Nephron (organoid): ENCODE results near the gene BPIFB4.
"Not testable (repeated sequence)": the region's sequence is repeated elsewhere in the genome, so short reads cannot be mapped to it uniquely, and the experiment has no call there.

ENCODE experiments used
- H3K27ac Mint-ChIP-seq, 3 experiments: 2 replicates each; pipeline ENCODE4 v1.8.0; 2020; ENCODE audit warnings: mixed read lengths in 3 of 3, mild to moderate bottlenecking in 2 of 3, moderate library complexity in 1 of 3
- H3K27me3 Mint-ChIP-seq: 2 replicates; pipeline ENCODE4 v1.8.0; 2021; ENCODE audit warnings: low read depth, mild to moderate bottlenecking, moderate library complexity, mixed read lengths
- H3K36me3 Mint-ChIP-seq: 2 replicates; pipeline ENCODE4 v1.8.0; 2020; ENCODE audit warnings: low read depth, mixed read lengths
- H3K4me1 Mint-ChIP-seq: 2 replicates; pipeline ENCODE4 v1.8.0; 2020; ENCODE audit warnings: mixed read lengths
- H3K4me3 Mint-ChIP-seq, 3 experiments: 2 replicates each; pipeline ENCODE4 v1.8.0; 2020; ENCODE audit warnings: mild to moderate bottlenecking in 3 of 3, mixed read lengths in 3 of 3, moderate library complexity in 2 of 3
- H3K9me3 Mint-ChIP-seq: 2 replicates; pipeline ENCODE4 v1.8.0; 2020; ENCODE audit warnings: mixed read lengths
- CTCF ChIP-seq, 3 experiments: fragments of 200-600 bp; sonication (generic); IDR thresholded peaks; one replicate each; pipeline ENCODE4 v1.5.0; 2021; ENCODE audit warnings: antibody characterized with exemption in 3 of 3; ENCODE audit not compliant: unreplicated experiment in 3 of 3

The BPIFB4 gene

GRCh38 chr20:33095249-33095648 lies 15.8 kb downstream of the BPIFB4 start:
- H3K9me3 Mint-ChIP-seq: no peaks in the 10 kb centered on the region
- no peak for TF ChIP-seq CTCF (IDR thresholded peaks at IDR 0.05; ENCODE audit: unreplicated experiment in 3 of 3)
- H3K27me3 Mint-ChIP-seq: peaks cover 26% of the 10 kb centered on the region
- no peak overlapping the region for H3K27ac Mint-ChIP-seq
- H3K36me3 Mint-ChIP-seq: no peaks in the 10 kb centered on the region
- H3K4me1 Mint-ChIP-seq: no peaks in the 10 kb centered on the region
- no peak overlapping the region for H3K4me3 Mint-ChIP-seq

- H3K9me3 Mint-ChIP-seq, H3K27ac Mint-ChIP-seq, H3K4me3 Mint-ChIP-seq, H3K4me1 Mint-ChIP-seq, H3K36me3 Mint-ChIP-seq: not testable (repeated sequence)
- TF ChIP-seq CTCF (IDR thresholded peaks at IDR 0.05; ENCODE audit: unreplicated experiment in 3 of 3): peak; percentile 68 to 79 (median 72)
- peaks cover 27% of the 10 kb centered on the region for H3K27me3 Mint-ChIP-seq
These were observed 16.6 kb downstream of the BPIFB4 start for GRCh38 chr20:33095902-33096584.

GRCh38 chr20:33097001-33097400 lies 17.6 kb downstream of the BPIFB4 start:
- Mint-ChIP-seq H3K27me3 (peaks cover 25% of the 10 kb centered on the region), H3K9me3 (no peaks in the 10 kb centered on the region), H3K4me1 (no peaks in the 10 kb centered on the region), H3K4me3 (no peak overlapping the region), H3K36me3 (no peaks in the 10 kb centered on the region), H3K27ac (no peak overlapping the region)
- no peak for TF ChIP-seq CTCF (IDR thresholded peaks at IDR 0.05; ENCODE audit: unreplicated experiment in 3 of 3)

- H3K36me3 Mint-ChIP-seq: no peaks in the 10 kb centered on the region
- H3K27me3 Mint-ChIP-seq: peaks cover 25% of the 10 kb centered on the region
- H3K9me3 Mint-ChIP-seq: no peaks in the 10 kb centered on the region
- TF ChIP-seq CTCF (IDR thresholded peaks at IDR 0.05; ENCODE audit: unreplicated experiment in 3 of 3): no peak
- H3K27ac Mint-ChIP-seq: no peak overlapping the region
- peaks cover 2% of the 10 kb centered on the region for H3K4me1 Mint-ChIP-seq
- H3K4me3 Mint-ChIP-seq: no peak overlapping the region
These were observed 20.5 kb downstream of the BPIFB4 start for GRCh38 chr20:33099843-33100538.

GRCh38 chr20:33103556-33103955 lies 24.1 kb downstream of the BPIFB4 start:
- no peak overlapping the region for H3K27ac Mint-ChIP-seq

More at GRCh38 chr20:33103556-33103955, 24.1 kb downstream of the BPIFB4 start:
- H3K9me3 Mint-ChIP-seq: no peaks in the 10 kb centered on the region
- H3K4me1 Mint-ChIP-seq: peaks cover 9% of the 10 kb centered on the region
- H3K27me3 Mint-ChIP-seq: peaks cover 35% of the 10 kb centered on the region
- no peak overlapping the region for H3K4me3 Mint-ChIP-seq
- TF ChIP-seq CTCF (IDR thresholded peaks at IDR 0.05; ENCODE audit: unreplicated experiment in 3 of 3): no peak
- H3K36me3 Mint-ChIP-seq: no peaks in the 10 kb centered on the region
